DMS 273 treated with DMSO at 0.1 percent for 48 hours (cell line): ENCODE data around the gene RFPL1.
"Not testable (repeated sequence)": the region's sequence is repeated elsewhere in the genome, so short reads cannot be mapped to it uniquely, and the experiment has no call there.

ENCODE experiments used
- DNase-seq: peaks from one replicate; lab custom pipeline; 2025; lab: John Stamatoyannopoulos, UW

The RFPL1 gene

GRCh38 chr22:29478326-29479276 is 40.2 kb downstream of the RFPL1 start:
- DNase-seq = no peak

- DNase-seq = no peak
Measured at GRCh38 chr22:29479417-29480261, 41.3 kb downstream of the RFPL1 start, which contains the start of gene NEFH. Gene NEFH (plus strand): TSS chr22:29480218. CDS start chr22:29480263, 45 bp downstream.

GRCh38 chr22:29480262-29480511 is 41.8 kb downstream of the RFPL1 start:
- DNase-seq = no peak

GRCh38 chr22:29480512-29481264 is 42.3 kb downstream of the RFPL1 start:
- no peak for DNase-seq

GRCh38 chr22:29481265-29482000 is 43.0 kb downstream of the RFPL1 start:
- no peak for DNase-seq

- DNase-seq = no peak
Measured at GRCh38 chr22:29482253-29482652, 43.9 kb downstream of the RFPL1 start.

- no peak for DNase-seq
Measured at GRCh38 chr22:29482726-29483125, 44.3 kb downstream of the RFPL1 start.

GRCh38 chr22:29483254-29483653 is 44.9 kb downstream of the RFPL1 start:
- no peak for DNase-seq

GRCh38 chr22:29484642-29485041 is 46.3 kb downstream of the RFPL1 start:
- no peak for DNase-seq

GRCh38 chr22:29485448-29485847 is 47.1 kb downstream of the RFPL1 start:
- DNase-seq = no peak

GRCh38 chr22:29487426-29487986 is 49.1 kb downstream of the RFPL1 start:
- DNase-seq = no peak

GRCh38 chr22:29489127-29489780 is 50.9 kb downstream of the RFPL1 start:
- not testable (repeated sequence) for DNase-seq

- DNase-seq = no peak
Measured at GRCh38 chr22:29491012-29491411, 52.6 kb downstream of the RFPL1 start.
